Amniotic stem cell (primary cell): ENCODE measurements around the gene MCEMP1.

Experiments
- DNase-seq: peaks from one replicate; lab custom pipeline; 2025; lab: John Stamatoyannopoulos, UW

MCEMP1 gene

GRCh38 chr19:7698583-7698982 is 21.7 kb downstream of the MCEMP1 start:
- DNase-seq, result no peak

GRCh38 chr19:7699003-7699402 is 22.1 kb downstream of the MCEMP1 start:
- no peak for DNase-seq

- DNase-seq, result no peak
These were observed 22.8 kb downstream of the MCEMP1 start for GRCh38 chr19:7699417-7700401.

- no peak for DNase-seq
These were observed 24.3 kb downstream of the MCEMP1 start for GRCh38 chr19:7701049-7701653.

GRCh38 chr19:7701654-7702457 is 25.0 kb downstream of the MCEMP1 start, which contains the start of gene FCER2:
Gene FCER2, minus strand, starts transcription at chr19:7702131. Its CDS starts 2,371 bp downstream, at chr19:7699760.
- DNase-seq, result no peak

GRCh38 chr19:7703332-7703731 is 26.4 kb downstream of the MCEMP1 start:
- no peak for DNase-seq

- DNase-seq, result no peak
These were observed 27.6 kb downstream of the MCEMP1 start for GRCh38 chr19:7704280-7705060.

GRCh38 chr19:7705387-7706187 is 28.7 kb downstream of the MCEMP1 start:
- no peak for DNase-seq

- no peak for DNase-seq
These were observed 29.5 kb downstream of the MCEMP1 start for GRCh38 chr19:7706188-7706954.

GRCh38 chr19:7706955-7707456 is 30.1 kb downstream of the MCEMP1 start:
- no peak for DNase-seq

- no peak for DNase-seq
These were observed 33.1 kb downstream of the MCEMP1 start for GRCh38 chr19:7709932-7710460.

GRCh38 chr19:7710616-7711015 is 33.7 kb downstream of the MCEMP1 start:
- no peak for DNase-seq

GRCh38 chr19:7715671-7716070 is 38.8 kb downstream of the MCEMP1 start:
- no peak for DNase-seq

- DNase-seq, result no peak
These were observed 39.9 kb downstream of the MCEMP1 start for GRCh38 chr19:7716762-7717161.

- no peak for DNase-seq
These were observed 41.8 kb downstream of the MCEMP1 start for GRCh38 chr19:7718668-7719067.

GRCh38 chr19:7720351-7720750 is 43.5 kb downstream of the MCEMP1 start:
- DNase-seq, result no peak

GRCh38 chr19:7722231-7722651 is 45.4 kb downstream of the MCEMP1 start:
- no peak for DNase-seq

GRCh38 chr19:7725791-7726190 is 48.9 kb downstream of the MCEMP1 start:
- no peak for DNase-seq

GRCh38 chr19:7729211-7729610 is 52.3 kb downstream of the MCEMP1 start:
- DNase-seq, result no peak
